ENCODE results near the gene ITPRID1. TPM values are rescaled to one million over a fixed set of nuclear protein-coding genes. Genes with fewer than 3 reads are reported as not detected.

The ITPRID1 gene
- total RNA-seq, 2 donors from 2014 or later, result not detected

DNA sequence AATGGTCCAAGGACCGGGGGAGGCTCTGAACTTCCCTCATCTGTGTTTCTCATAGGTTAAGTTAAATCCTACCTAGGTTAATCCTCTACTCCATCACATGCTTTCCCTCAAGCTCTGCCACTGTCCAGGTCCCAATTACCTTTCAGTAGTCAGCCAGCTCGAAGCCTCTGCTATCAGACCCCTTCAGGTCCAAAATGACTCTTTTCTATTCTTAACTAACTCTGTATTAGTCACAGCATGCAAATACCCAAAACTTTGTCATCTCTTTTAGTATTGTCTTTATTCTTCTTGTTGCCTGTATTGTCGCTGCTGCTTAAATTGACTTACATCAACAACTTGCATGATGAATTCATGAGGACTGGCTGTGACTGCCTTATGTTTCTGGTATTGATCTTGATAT lies 188.5 kb downstream of the ITPRID1 start:
- H3K4me3 ChIP-seq, result no peak overlapping the region
- no peak for TF ChIP-seq CTCF (IDR thresholded peaks at IDR 0.05)
- no peaks in the 10 kb centered on the region for H3K9me3 ChIP-seq
- no peaks in the 10 kb centered on the region for H3K4me1 ChIP-seq
- no peak overlapping the region for H3K27ac ChIP-seq
- no peaks in the 10 kb centered on the region for H3K27me3 ChIP-seq
- no peak for DNase-seq (ENCODE audit: low spot score)
- H3K36me3 ChIP-seq, result no peaks in the 10 kb centered on the region

DNA sequence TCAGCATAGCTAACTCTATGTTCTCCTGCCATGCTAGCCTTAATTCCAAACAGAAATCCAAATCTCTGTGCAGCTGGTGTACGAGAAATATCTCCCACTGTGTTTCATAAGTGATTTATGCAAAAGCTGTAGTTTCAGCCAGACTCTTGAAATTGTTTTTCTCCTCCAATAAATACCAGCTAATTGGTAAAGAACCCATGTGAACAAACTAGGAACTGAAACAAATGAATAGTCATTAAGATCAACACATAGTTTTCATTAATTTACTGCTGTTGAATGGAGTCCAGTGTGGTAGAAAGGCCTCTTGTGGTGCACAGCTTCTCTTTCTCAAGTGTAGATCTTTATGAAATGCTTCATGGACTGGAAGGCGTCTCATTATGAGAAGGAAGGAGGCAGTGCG lies 191.5 kb downstream of the ITPRID1 start:
- DNase-seq (ENCODE audit: low spot score), result no peak
- Histone ChIP-seq H3K4me1 (no peaks in the 10 kb centered on the region), H3K4me3 (no peak overlapping the region), H3K27ac (no peak overlapping the region), H3K9me3 (no peaks in the 10 kb centered on the region), H3K36me3 (no peaks in the 10 kb centered on the region), H3K27me3 (no peaks in the 10 kb centered on the region)
- no peak for TF ChIP-seq CTCF (IDR thresholded peaks at IDR 0.05)

DNA sequence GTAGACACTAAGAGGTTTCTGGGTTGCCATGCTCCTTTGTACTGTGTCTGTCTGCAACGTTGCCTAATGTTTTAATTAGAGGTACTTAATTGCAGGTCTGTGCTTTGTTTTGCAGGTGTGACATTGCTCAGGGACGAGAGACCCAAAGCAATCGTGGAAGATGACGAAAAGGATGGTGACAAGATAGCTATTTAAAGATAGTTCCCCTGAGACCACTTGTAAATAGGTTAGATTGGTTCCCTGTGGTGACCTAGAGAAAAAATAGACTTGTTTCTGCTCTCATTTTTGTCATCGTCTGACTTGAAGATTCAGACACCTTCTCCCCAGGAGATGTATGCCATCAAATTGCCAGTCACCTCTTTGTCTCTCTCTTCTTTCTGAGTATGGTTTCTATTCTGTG lies 193.2 kb downstream of the ITPRID1 start:
- TF ChIP-seq CTCF (IDR thresholded peaks at IDR 0.05), result no peak
- DNase-seq (ENCODE audit: low spot score), result no peak

More for the DNA sequence above, 193.2 kb downstream of the ITPRID1 start:
- Histone ChIP-seq H3K4me3 (no peak overlapping the region), H3K27me3 (no peaks in the 10 kb centered on the region), H3K4me1 (no peaks in the 10 kb centered on the region), H3K9me3 (no peaks in the 10 kb centered on the region), H3K36me3 (no peaks in the 10 kb centered on the region), H3K27ac (no peak overlapping the region)

Other genes starting within 250 kb of the ITPRID1 start
- not detected for gene NEUROD6, start 173.4 kb upstream of the ITPRID1 start, total RNA-seq
- not detected for gene PPP1R17, start 173.1 kb downstream of the ITPRID1 start, total RNA-seq

Measured in right atrium auricular region (tissue), 2 donors.